CD4-positive, alpha-beta T cell (primary cell): Measurements from ENCODE around the gene RGS12. TPM values are rescaled to one million over a fixed set of nuclear protein-coding genes. Genes with fewer than 3 reads are reported as not detected.

Experiments
- ATAC-seq: fragments of 200-7000 bp; cut with Tn5 transposase; one replicate; pipeline ENCODE4 v1.10.0; 2022; ENCODE audit warnings: mild to moderate bottlenecking; ENCODE audit not compliant: poor library complexity
- CTCF ChIA-PET: fragments of 350-600 bp; sonication (Branson Sonifier 250); formaldehyde crosslinking; loops from one replicate; lab custom pipeline; 2021; ENCODE audit warnings: antibody characterized with exemption, inconsistent platforms; lab: Charles Lee
- POLR2A ChIA-PET: fragments of 350-600 bp; sonication (Branson Sonifier 250); formaldehyde crosslinking; loops from one replicate; lab custom pipeline; 2021; ENCODE audit warnings: antibody characterized with exemption, inconsistent platforms; lab: Charles Lee
- DNase-seq, 14 experiments: peaks; one replicate each; pipeline ENCODE4 v3.0.0-alpha.2; 2013 to 2020; ENCODE audit warnings: mixed read lengths in 2 of 14
- H3K27ac ChIP-seq, 2 donors: one replicate each; pipeline versions ENCODE4 v1.5.1 to v1.7.0; 2013; ENCODE audit warnings: low read length in 2 of 2, low read depth in 1 of 2, mild to moderate bottlenecking in 1 of 2
- H3K27me3 ChIP-seq, 2 experiments: 1 replicate in 1 of 2; 2 replicates in 1 of 2; pipeline versions ENCODE4 v1.6.1 to v1.7.0; 2013; ENCODE audit warnings: low read length in 2 of 2, control low read depth in 1 of 2, mild to moderate bottlenecking in 1 of 2, moderate library complexity in 1 of 2; ENCODE audit not compliant: insufficient read depth in 2 of 2, control insufficient read depth in 1 of 2
- H3K36me3 ChIP-seq: one replicate; pipeline ENCODE4 v1.6.1; 2013; ENCODE audit warnings: low read length, control low read depth; ENCODE audit not compliant: insufficient read depth
- H3K4me1 ChIP-seq: one replicate; pipeline ENCODE4 v1.6.1; 2013; ENCODE audit warnings: low read length, control low read depth; ENCODE audit not compliant: insufficient read depth
- H3K4me3 ChIP-seq: one replicate; pipeline ENCODE4 v1.5.1; 2013; ENCODE audit warnings: mild to moderate bottlenecking, low read length, moderate library complexity
- H3K9me3 ChIP-seq, 2 experiments: 1 replicate in 1 of 2; 2 replicates in 1 of 2; pipeline versions ENCODE4 v1.6.1 to v1.7.0; 2013; ENCODE audit warnings: low read length in 2 of 2, mild to moderate bottlenecking in 2 of 2, control low read depth in 1 of 2, moderate library complexity in 1 of 2; ENCODE audit not compliant: control insufficient read depth in 1 of 2, insufficient read depth in 1 of 2
- H3K27ac Mint-ChIP-seq: one replicate; pipeline ENCODE4 v1.8.0; 2020; ENCODE audit warnings: mixed read lengths
- H3K27me3 Mint-ChIP-seq: one replicate; pipeline ENCODE4 v1.8.0; 2021; ENCODE audit warnings: mixed read lengths
- H3K36me3 Mint-ChIP-seq: one replicate; pipeline ENCODE4 v1.8.0; 2021; ENCODE audit warnings: low read depth, mixed read lengths
- H3K4me1 Mint-ChIP-seq: one replicate; pipeline ENCODE4 v1.8.0; 2021; ENCODE audit warnings: low read depth, mixed read lengths
- H3K4me3 Mint-ChIP-seq: one replicate; pipeline ENCODE4 v1.8.0; 2020; ENCODE audit warnings: mild to moderate bottlenecking, mixed read lengths
- H3K9me3 Mint-ChIP-seq: one replicate; pipeline ENCODE4 v1.8.0; 2020; ENCODE audit warnings: mixed read lengths
- intact Hi-C, 2 experiments: fragments of 100-400 bp; cut with DNase I in 1 of 2; cut with micrococcal nuclease in 1 of 2; formaldehyde crosslinking; loops; one replicate each; pipeline versions ENCODE4 v1.15.1 to v1.9.0; 2023 to 2025; cut with DNase I, micrococcal nuclease
- total RNA-seq, 174 experiments: library from RNA in 2 of 174; stranded (reverse) in 2 of 174; gene quantifications; one replicate each; pipeline ENCODE4 v1.2.3 and lab custom pipeline; 2021 to 2026
- TF ChIP-seq, protein P1 (sequence below): fragments of 200-600 bp; IDR thresholded peaks from one replicate; pipeline ENCODE4 v1.8.0; 2022; ENCODE audit warnings: antibody characterized with exemption, mild to moderate bottlenecking

Gene RGS12
- total RNA-seq, 2 experiments from 2014 or later: 14.1 to 16.9 TPM

DNA sequence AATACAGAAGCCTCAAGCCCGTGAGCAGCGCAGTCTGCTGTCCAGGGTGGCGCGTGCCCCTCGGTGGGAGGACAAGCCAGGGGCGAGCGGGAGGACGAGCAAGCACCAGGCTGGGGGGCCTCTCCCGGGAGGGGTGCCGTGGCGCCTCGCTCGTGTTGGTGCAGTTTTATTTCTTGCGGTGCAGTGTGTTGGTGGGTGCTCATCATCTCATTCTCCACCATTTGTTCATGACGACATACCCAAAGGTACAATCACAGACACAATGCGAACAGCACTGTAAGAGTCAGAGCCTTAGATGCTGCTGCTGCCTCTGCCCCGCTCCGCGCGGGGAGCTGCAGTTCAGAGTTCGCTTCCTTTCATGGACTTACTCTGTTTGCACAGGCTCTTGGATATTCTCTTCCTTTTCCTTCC lies 30.3 kb downstream of the RGS12 start:
- Mint-ChIP-seq H3K27ac (no peak overlapping the region), H3K27me3 (no peaks in the 10 kb centered on the region), H3K4me1 (peaks cover 19% of the 10 kb centered on the region), H3K36me3 (peaks cover 20% of the 10 kb centered on the region), H3K4me3 (no peak overlapping the region), H3K9me3 (no peaks in the 10 kb centered on the region)
- Histone ChIP-seq H3K4me3 (no peak overlapping the region), H3K36me3 (no peaks in the 10 kb centered on the region), H3K9me3 (no peaks in the 10 kb centered on the region), H3K4me1 (no peaks in the 10 kb centered on the region), H3K27me3 (no peaks in the 10 kb centered on the region), H3K27ac (no peak overlapping the region)
- TF ChIP-seq, protein P1, sequence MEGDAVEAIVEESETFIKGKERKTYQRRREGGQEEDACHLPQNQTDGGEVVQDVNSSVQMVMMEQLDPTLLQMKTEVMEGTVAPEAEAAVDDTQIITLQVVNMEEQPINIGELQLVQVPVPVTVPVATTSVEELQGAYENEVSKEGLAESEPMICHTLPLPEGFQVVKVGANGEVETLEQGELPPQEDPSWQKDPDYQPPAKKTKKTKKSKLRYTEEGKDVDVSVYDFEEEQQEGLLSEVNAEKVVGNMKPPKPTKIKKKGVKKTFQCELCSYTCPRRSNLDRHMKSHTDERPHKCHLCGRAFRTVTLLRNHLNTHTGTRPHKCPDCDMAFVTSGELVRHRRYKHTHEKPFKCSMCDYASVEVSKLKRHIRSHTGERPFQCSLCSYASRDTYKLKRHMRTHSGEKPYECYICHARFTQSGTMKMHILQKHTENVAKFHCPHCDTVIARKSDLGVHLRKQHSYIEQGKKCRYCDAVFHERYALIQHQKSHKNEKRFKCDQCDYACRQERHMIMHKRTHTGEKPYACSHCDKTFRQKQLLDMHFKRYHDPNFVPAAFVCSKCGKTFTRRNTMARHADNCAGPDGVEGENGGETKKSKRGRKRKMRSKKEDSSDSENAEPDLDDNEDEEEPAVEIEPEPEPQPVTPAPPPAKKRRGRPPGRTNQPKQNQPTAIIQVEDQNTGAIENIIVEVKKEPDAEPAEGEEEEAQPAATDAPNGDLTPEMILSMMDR: no peak
- no peak for ATAC-seq
- intact Hi-C loops: no loop called here
- CTCF ChIA-PET: no interaction called here
- no peak for DNase-seq
- POLR2A ChIA-PET: no interaction called here

- no peaks in the 10 kb centered on the region for H3K9me3 ChIP-seq
- H3K4me1 Mint-ChIP-seq: peaks cover 19% of the 10 kb centered on the region
- intact Hi-C loops: no loop called here
- no peaks in the 10 kb centered on the region for H3K9me3 Mint-ChIP-seq
- ATAC-seq: no peak
- CTCF ChIA-PET: interaction anchor here (0.7 to 1.3 kb wide), 2 partner anchors 21 to 1014 kb away, joined by 3 to 5 read pairs; no protein-coding TSS in a partner anchor
- no peak overlapping the region for H3K27ac ChIP-seq
- H3K4me3 ChIP-seq: no peak overlapping the region
- no peaks in the 10 kb centered on the region for H3K27me3 ChIP-seq
- TF ChIP-seq, protein P1: no peak
- no peaks in the 10 kb centered on the region for H3K4me1 ChIP-seq
- DNase-seq: no peak
- no peaks in the 10 kb centered on the region for H3K36me3 ChIP-seq
- H3K4me3 Mint-ChIP-seq: no peak overlapping the region
- peaks cover 16% of the 10 kb centered on the region for H3K36me3 Mint-ChIP-seq
- POLR2A ChIA-PET: interaction anchor here (0.7 kb wide), 1 partner anchor 22 kb away, joined by 3 read pairs; no protein-coding TSS in a partner anchor
- no peak overlapping the region for H3K27ac Mint-ChIP-seq
- H3K27me3 Mint-ChIP-seq: no peaks in the 10 kb centered on the region
Observed at GRCh38 chr4:3324093-3324815, 31.4 kb downstream of the RGS12 start.

DNA sequence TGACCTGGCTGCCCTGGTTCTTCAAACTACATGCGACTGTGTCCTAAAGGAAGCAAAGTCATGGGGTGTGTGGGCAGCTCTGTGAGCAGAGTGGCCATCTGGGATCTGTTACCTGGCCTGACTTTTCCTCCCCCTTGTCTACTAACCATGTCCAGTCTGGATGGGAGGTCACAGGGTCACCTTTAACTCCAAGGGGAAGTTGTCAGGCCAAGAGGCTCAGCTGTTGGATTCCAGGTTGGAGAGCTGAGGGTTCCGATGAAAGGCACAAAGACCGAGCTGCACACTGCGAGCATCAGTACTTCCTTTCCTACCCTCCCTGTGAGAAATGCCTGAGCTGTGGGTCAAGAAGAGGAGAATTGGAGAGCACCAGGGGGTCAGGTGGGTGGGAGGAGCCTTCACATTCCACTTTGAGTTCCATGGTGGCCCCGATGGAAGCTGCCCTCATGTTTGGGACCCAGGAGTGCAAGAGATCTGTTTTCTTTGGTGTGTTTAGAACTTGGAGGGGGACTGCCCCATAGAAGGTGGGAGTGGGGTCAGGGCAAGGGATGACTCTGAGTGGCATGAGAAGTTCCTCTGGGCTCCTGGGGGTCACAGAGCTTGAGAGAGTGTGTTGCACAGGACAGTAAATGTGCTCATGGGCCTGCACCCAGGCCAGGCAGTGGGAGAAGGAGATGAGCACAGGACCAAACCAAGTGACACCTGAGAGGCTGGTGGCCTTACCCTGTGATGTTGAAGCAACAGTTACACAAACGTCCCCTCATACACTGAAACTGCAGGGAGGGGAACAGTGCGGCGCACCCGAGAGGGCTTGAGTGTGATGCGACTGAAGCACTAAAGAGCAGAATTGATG lies 36.2 kb downstream of the RGS12 start:
- Mint-ChIP-seq H3K9me3 (no peaks in the 10 kb centered on the region), H3K4me1 (peaks cover 22% of the 10 kb centered on the region), H3K27me3 (no peaks in the 10 kb centered on the region), H3K4me3 (no peak overlapping the region), H3K36me3 (no peaks in the 10 kb centered on the region), H3K27ac (no peak overlapping the region)
- Histone ChIP-seq H3K36me3 (no peaks in the 10 kb centered on the region), H3K4me3 (no peak overlapping the region), H3K4me1 (no peaks in the 10 kb centered on the region), H3K9me3 (no peaks in the 10 kb centered on the region), H3K27me3 (no peaks in the 10 kb centered on the region), H3K27ac (no peak overlapping the region)
- no peak for DNase-seq
- intact Hi-C loops: no loop called here
- POLR2A ChIA-PET: no interaction called here
- TF ChIP-seq, protein P1: no peak
- CTCF ChIA-PET: no interaction called here
- ATAC-seq: no peak
